SU-DHL-6 (cell line): Measurements from ENCODE around the gene SLC39A5.

ENCODE experiments used
- CTCF ChIP-seq: fragments of 200-600 bp; sonication (generic); IDR thresholded peaks from one replicate; pipeline ENCODE4 v1.5.1; 2017; ENCODE audit warnings: antibody characterized with exemption, mild to moderate bottlenecking, low read length, moderate library complexity; ENCODE audit not compliant: insufficient read depth, poor library complexity, severe bottlenecking
- EZH2phosphoT487 ChIP-seq: fragments of 200-600 bp; sonication (generic), shearing (Covaris generic); conservative IDR thresholded peaks from 2 replicates; pipeline ENCODE4 v1.6.1; 2018; ENCODE audit warnings: mild to moderate bottlenecking, antibody characterized with exemption, low read length, moderate library complexity, mixed read lengths

- no peak for TF ChIP-seq CTCF
- TF ChIP-seq EZH2phosphoT487 = no peak
These were observed 51.0 kb downstream of the SLC39A5 start for GRCh38 chr12:56280849-56281248.
